ENCODE data around the gene EVI5L. TPM values are rescaled to one million over a fixed set of nuclear protein-coding genes. Genes with fewer than 3 reads are reported as not detected.
A peak's percentile ranks its signal among the peaks of the same experiment; 100 is the strongest.

Gene EVI5L
- total and polyA plus RNA-seq, 2 of the 4 experiments (the other 2 are of a cell fraction): 12.7 to 14.6 TPM

- no peaks in the 10 kb centered on the region for H3K4me1 ChIP-seq (ENCODE audit: control insufficient read depth, insufficient read depth, low read length)
Measured at GRCh38 chr19:7789447-7789846, 40.6 kb upstream of the EVI5L start.

More at GRCh38 chr19:7789447-7789846, 40.6 kb upstream of the EVI5L start:
- Histone ChIP-seq H3K36me3 (ENCODE audit: control insufficient read depth, insufficient read depth, low read length) (no peaks in the 10 kb centered on the region), H3K9ac (ENCODE audit: low read depth, low read length) (no peak overlapping the region), H3K27me3 (ENCODE audit: control insufficient read depth, insufficient read depth, low read length) (peaks cover 29% of the 10 kb centered on the region), H3K9me3 (ENCODE audit: control insufficient read depth, insufficient read depth, low read length) (no peaks in the 10 kb centered on the region; the same call in 1 of the 2 replicates), H3K56ac (ENCODE audit: extremely low read depth, insufficient read depth, low read length) (no peak overlapping the region), H3K14ac (replicated peaks; ENCODE audit: low read depth, low read length) (no peak overlapping the region), H3K23ac (ENCODE audit: low read depth, low read length) (no peak overlapping the region), H3K4ac (ENCODE audit: low read depth, low read length) (no peak overlapping the region), H3K4me2 (ENCODE audit: low read depth, low read length) (no peak overlapping the region), H4K20me1 (ENCODE audit: insufficient read depth, low read length) (no peaks in the 10 kb centered on the region), H2BK15ac (ENCODE audit: low read depth, low read length) (no peak overlapping the region), H3K18ac (ENCODE audit: low read depth, low read length) (no peak overlapping the region), H4K8ac (ENCODE audit: low read depth in 2 of 2, low read length in 2 of 2) (no peak overlapping the region), H2AK9ac (replicated peaks; ENCODE audit: low read depth, low read length, poor library complexity) (no peak overlapping the region), H4K5ac (ENCODE audit: low read depth, low read length) (no peak overlapping the region), H2AK5ac (ENCODE audit: low read depth, low read length) (no peak overlapping the region), H4K91ac (ENCODE audit: insufficient read depth, low read depth, low read length) (no peak overlapping the region), H2BK120ac (ENCODE audit: low read depth, low read length) (no peak overlapping the region), H2BK5ac (ENCODE audit: low read depth, low read length, poor library complexity, severe bottlenecking) (no peak overlapping the region), H2BK20ac (ENCODE audit: low read depth, low read length) (no peak overlapping the region), H3K4me3 (ENCODE audit: insufficient read depth, low read depth, low read length) (no peak overlapping the region), H2AFZ (replicated peaks; ENCODE audit: low read length, poor library complexity) (peak overlapping the region; percentile 58), H3K27ac (ENCODE audit: insufficient read depth, low read length) (no peak overlapping the region), H3K79me1 (ENCODE audit: low read depth in 1 of 2, low read length in 2 of 2) (no peaks in the 10 kb centered on the region), H3K9me1 (ENCODE audit: insufficient read depth, low read length) (no peaks in the 10 kb centered on the region)
- intact Hi-C loops (cut with micrococcal nuclease): no loop called here
- DNase-seq (no peak), ATAC-seq (ENCODE audit: low read depth) (no peak)
- dilution Hi-C loops (cut with HindIII; ENCODE audit: low sequenced_read_pairs, unreplicated experiment): no loop called here
- BruUV-seq (replicated peaks): no TSS peak
- in situ Hi-C loops (cut with MboI; ENCODE audit: low sequenced_read_pairs): no loop called here
- TF ChIP-seq RAD21 (IDR thresholded peaks at IDR 0.05; ENCODE audit: low read length): no peak
- no peak for TF ChIP-seq USF2 (IDR thresholded peaks at IDR 0.05; ENCODE audit: low read depth, low read length)
- no peak for TF ChIP-seq CEBPB (IDR thresholded peaks at IDR 0.05; ENCODE audit: low read depth, low read length)
- TF ChIP-seq MAFK (IDR thresholded peaks at IDR 0.05; ENCODE audit: low read depth, low read length): no peak
- TF ChIP-seq MAZ (IDR thresholded peaks at IDR 0.05; ENCODE audit: borderline replicate concordance, low read depth, low read length): no peak
- no peak for TF ChIP-seq MXI1 (IDR thresholded peaks at IDR 0.05; ENCODE audit: borderline replicate concordance, low read depth, low read length)
- no peak for TF ChIP-seq POLR2A (IDR thresholded peaks at IDR 0.05; ENCODE audit: low read depth, low read length)
- TF ChIP-seq CHD1 (IDR thresholded peaks at IDR 0.05; ENCODE audit: low read depth, low read length): no peak
- TF ChIP-seq, protein P1, sequence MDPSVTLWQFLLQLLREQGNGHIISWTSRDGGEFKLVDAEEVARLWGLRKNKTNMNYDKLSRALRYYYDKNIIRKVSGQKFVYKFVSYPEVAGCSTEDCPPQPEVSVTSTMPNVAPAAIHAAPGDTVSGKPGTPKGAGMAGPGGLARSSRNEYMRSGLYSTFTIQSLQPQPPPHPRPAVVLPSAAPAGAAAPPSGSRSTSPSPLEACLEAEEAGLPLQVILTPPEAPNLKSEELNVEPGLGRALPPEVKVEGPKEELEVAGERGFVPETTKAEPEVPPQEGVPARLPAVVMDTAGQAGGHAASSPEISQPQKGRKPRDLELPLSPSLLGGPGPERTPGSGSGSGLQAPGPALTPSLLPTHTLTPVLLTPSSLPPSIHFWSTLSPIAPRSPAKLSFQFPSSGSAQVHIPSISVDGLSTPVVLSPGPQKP (IDR thresholded peaks at IDR 0.05; ENCODE audit: borderline replicate concordance, low read depth, low read length): no peak
- no peak for TF ChIP-seq BHLHE40 (IDR thresholded peaks at IDR 0.05; ENCODE audit: low read depth, low read length)
- no peak for TF ChIP-seq RFX5 (IDR thresholded peaks at IDR 0.05; ENCODE audit: low read depth, low read length)
- no peak for TF ChIP-seq RCOR1 (IDR thresholded peaks at IDR 0.05; ENCODE audit: insufficient replicate concordance, low read length)
- no peak for TF ChIP-seq CTCF (conservative IDR thresholded peaks at IDR 0.05; ENCODE audit: low read depth, low read length)
- no peak for TF ChIP-seq SMC3 (IDR thresholded peaks at IDR 0.05; ENCODE audit: low read depth, low read length)
- no peak for TF ChIP-seq NFE2L2 (IDR thresholded peaks at IDR 0.05; ENCODE audit: low read depth, low read length)
- TF ChIP-seq FOS (IDR thresholded peaks at IDR 0.05; ENCODE audit: low read depth, low read length): no peak
- ChIA-PET POLR2A (ENCODE audit: unreplicated experiment) (no interaction called here), CTCF (no interaction called here)
- WGBS, 2 experiments (ENCODE audit: extremely low coverage in 2 of 2, insufficient read length in 1 of 2): 46% methylated on average over 7 of the region's 31 CpGs; no CpG with 5 or more reads in 1 of the 2 experiments
